HG03025 (cell line): ENCODE measurements around the gene CELF4.
"Not testable (repeated sequence)": the region's sequence is repeated elsewhere in the genome, so short reads cannot be mapped to it uniquely, and the experiment has no call there.

Experiments
- ATAC-seq: cut with Tn5 transposase; IDR thresholded peaks from one replicate; pipeline ENCODE4 v1.9.1; 2021; ENCODE audit warnings: mild to moderate bottlenecking, moderate library complexity; ENCODE audit not compliant: unreplicated experiment, low FRiP score

Gene CELF4

DNA sequence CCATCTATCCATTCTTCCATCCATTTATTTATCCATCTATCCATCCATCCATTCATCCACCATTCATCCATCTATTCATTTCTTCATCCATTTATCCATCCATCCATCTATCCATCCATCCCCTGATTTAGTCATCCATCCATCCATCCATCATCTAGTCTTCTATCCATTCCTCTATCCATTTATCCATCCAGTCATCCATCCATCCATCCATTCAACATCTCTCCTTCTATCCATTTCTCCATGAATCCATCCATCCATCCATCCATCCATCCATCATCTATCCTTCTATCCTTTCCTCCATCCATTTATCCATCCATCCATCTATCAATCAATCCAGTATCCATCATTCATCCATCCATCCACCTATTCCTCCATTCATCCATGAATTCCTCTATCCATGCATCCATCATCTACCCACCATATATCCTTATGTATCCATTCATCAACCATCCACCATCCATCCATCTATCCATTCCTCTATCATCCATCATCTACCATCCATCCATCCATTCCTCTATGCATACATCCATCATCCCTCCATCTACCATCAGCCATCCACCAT is 185.0 kb downstream of the CELF4 start:
- ATAC-seq: no peak

DNA sequence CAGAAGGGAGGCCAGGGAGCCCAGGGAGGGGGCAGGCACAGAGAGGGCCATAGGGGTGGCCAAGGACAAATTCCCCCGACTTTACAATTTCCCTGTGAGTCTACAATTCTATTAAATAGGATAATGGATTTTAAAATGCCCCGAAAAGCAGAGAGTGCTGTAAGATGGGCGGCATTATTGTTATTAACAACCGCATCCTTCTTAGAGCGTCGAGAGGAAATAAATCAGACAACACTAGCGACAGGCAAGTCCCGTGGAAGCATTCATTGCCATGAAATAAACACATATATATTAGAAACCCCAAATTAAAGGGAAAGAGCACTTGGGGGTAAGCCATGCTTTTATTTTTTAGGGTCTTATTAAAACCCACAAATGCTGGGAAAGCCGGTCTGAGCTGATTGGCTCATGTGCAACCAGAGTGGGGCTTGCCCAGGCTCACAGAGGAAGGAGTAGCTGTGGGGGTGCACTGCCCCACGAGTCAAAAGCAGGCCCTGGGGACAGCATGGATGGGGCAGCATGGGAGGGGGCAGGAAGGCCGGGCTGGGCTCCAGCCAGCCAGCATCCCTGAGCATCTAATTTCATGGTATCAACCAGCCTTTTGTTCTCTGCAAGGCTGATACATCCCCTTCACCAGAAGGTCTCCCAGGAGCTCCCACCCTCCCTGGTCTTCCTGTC is 187.1 kb downstream of the CELF4 start:
- no peak for ATAC-seq

DNA sequence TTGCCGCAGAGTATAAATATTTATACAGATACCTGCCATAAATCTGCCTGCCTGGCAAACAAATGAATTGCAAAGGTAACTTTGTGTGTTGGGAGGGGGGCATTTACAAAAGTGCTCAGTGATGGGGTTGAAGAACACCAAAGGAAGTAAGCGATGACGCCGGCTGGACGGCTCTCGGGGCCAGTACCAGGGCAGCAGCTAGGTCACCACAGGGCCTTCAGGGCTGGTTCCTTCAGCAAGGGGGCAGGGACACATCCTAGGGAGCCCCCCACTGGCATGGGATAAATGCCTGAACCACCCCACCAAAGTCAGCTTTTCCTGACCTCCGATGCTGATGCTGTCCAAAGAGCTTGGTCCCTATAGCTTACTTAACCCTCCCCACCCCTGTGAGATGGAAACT is 190.4 kb downstream of the CELF4 start:
- ATAC-seq: no peak

DNA sequence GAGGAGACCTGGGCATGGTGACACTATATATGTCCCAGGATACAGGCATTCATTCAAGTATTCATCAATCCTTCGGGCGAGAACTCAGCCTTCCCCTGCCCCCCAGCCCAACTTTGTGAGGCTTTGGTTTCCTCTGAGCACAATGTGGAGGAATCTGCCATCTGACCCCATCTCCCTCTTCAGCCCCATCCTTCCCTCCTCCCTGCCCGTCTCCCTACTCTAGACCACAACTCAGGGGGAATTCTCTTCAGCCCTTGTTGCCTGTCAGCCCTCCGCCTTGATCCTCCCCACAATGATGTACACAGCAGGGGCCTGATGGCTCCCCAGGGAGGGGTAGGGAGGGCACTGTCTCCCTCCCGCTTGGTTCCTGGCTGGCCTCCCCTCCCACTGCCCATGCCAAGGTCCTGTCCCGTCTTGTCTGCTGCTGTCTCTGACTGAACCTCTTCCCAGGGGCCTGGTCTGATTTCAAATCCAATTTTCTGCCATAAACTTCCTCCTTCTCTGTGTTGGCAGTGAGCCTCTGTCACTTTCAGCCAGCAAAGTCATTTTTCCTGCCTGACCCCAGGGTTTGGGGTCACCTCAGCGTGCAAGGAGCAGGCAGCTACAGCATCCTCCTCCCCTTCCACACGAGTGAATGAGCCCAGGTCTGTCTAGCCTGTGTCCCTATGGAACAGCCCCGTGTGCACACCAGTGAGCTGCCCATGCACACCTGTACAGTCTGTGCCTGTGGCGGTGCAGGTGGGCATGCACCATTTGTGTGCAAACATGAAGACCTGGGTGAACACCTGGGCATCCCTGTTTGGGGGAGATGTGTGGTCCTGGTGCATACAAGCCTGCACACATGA is 197.3 kb downstream of the CELF4 start:
- ATAC-seq: no peak

DNA sequence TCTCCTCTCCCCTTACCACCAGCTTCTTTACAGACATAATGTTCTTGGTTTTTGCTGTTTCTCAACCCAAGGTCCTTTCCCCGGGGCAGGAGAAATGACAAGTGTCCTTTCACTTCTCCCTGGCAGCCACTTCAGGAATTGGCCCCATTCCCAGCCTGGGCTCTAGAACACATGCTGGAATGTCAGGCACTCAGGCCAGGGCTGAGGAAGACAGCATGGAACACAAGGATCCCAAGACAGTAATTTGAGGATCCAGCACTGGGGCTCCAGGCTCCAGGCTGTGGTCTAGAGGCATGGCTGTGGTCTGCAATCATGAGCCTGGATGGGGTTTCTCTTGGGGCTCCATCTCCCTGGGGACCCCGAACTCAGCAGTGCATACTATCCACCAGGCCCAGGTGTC is 201.4 kb downstream of the CELF4 start:
- no peak for ATAC-seq

DNA sequence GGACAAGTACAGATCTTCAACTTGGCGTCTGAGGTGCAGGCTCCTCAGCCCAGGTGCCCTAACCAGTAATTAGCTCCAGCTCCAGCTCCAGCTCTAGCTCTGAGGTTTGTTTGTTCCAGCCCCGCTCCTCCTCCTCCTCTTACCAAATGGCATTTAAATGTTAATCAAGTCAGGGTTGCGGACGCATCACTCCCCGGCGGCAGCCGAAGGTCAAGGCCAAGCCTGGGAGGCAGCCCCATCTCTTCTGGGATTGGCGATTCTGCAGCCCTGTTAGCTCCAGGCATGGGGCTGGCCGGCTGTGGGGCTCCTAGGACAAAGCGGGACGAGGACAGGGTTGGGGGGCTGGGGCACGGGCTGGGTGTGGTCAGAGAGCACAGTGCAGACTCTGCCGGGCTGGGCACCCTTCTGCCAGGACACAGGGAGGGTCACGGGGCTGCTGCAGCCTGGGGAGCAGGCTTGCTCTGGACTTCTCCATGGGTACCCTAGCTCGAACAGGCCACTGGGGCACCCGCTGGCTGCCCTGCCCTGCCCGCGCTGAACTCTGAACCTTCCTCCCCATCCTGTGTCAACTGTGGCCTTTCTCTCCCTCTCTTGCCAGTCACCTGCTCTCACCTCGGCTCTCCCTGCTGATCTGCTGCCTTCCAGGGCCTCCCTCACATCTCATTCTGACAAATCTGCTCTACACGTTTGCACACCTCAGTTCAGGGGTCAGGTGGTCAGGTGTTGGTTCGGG is 203.3 kb downstream of the CELF4 start:
- ATAC-seq: no peak

DNA sequence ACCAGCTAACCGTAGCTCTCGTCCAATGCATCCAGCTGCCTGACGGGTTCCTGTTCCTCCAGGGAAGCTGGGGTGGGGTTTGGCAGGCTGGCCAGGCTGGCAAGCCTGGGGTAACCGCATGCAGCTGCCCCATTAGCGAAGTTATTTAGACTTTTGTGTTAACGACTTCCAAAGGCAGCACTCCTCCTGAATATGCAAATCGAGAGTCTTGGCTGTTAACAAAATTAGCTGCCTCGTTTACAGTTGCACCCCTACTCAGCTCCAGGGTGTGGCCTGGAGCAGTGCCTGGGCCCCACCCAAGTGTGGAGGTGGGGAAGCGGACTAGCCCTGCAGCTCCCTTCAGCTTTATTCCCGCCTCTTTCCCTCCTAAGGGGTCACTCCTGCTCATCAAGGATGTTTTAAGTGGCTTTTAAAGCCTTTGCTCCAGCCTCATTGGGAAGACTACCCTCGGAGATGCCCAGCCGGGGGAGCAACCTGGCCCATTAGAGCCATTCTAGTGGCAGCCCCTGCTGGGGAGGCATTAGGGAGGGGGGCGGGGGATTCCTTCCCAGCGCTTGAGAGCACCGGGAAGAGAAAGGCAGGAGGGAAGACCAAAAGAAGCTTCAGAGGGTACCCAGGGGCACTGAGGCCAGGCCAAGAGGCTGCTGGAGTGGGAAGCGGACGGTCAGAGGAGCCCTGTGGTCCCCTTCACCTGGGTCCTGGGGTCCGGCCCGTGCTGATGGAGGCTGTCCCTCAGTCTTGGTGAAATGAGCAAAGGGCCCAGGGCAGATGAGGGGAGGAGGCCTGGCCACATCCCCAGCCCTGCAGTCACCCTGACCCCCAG is 204.1 kb downstream of the CELF4 start:
- no peak for ATAC-seq

DNA sequence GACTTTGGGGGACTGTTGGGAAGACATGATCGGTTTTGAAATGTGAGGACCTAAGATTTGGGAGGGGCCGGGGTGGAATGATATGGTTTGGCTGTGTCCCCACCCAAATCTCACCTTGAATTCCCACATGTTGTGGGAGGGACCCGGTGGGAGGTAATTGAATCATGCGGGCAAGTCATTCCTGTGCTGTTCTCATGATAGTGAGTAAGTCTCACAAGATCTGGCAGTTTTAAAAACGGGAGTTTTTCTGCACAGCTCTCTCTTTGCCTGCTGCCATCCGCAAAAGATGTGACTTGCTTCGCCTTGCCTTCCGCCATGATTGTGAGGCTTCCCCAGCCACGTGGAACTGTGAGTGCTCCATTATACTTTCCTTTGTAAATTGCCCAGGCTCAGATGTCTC is 207.5 kb downstream of the CELF4 start:
- not testable (repeated sequence) for ATAC-seq

DNA sequence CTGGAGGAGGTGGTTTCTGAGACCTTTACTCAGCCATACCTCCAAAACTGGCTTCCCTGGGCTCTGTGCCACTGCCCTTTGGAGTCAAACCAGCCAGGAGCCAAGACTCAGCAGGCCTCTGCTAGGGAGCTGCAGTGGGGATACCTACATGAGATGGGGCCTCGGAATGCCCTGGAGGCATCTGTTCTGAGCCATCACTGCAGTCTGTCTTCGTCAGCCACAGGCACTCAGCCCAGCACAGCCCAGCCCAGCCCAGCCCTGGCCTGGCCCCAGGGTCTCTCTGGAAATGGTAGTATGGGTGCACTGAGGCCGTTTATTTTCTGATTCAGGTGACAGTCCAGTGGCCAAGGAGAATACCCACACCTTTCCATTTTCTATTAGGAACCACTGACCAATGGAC is 209.8 kb downstream of the CELF4 start:
- ATAC-seq: no peak

DNA sequence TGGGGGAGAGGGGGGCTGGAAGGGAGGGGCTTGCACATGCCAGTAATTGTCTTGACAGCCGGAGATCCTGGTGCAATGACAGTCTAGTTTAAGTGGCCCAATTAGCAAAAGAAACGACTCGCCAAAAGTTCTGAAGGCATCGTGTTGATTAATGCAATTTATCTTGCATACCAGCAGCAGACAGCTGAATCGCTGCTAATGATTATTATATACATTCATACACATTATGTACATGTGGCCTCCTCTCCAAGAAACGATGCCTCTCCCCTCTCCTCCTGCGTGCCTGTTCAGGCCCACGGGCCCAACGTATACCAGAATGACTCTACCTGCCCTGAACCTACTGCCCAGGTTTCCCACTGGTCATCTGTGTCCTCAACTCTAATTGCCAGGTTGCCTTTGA is 214.5 kb downstream of the CELF4 start:
- ATAC-seq: no peak

DNA sequence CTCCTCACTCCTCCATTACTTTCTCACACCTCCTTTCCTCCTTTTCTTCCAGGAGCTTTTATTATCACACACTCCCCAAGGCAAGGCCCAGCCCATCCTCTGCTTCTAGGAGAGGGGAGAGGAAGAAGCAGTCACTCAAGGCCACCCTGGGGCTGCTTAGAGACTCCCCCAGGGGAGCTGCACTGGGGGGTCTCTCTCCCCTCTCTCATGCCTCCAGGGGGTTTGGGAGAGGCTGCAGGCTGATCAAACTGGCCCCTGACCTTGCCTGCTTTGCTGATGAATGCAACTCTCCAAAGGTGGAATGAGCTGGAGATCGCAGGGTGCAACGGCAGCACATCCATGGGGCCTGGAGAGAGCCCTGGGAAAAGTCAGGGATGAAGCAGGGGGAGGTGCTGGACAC is 216.9 kb downstream of the CELF4 start:
- ATAC-seq: no peak

DNA sequence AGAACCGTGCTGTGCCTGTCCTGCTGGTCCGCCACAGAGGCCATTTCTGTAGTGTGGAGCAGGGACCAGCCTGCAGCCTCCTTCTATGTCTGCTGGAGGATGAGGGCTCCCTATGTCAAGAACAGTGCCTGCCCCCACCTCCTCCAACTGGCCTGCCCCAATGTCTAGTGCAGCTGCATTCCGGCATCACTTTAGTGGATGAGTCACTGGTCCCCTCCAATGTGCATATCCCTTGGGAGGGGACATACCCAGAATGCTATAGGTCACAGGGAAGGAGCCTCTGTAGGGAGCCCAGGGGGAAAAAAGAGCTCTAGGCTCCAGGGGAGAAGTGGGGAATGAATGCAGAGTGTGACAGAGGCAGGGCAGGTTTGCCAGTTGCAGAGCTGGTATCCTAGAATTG is 219.6 kb downstream of the CELF4 start:
- no peak for ATAC-seq

DNA sequence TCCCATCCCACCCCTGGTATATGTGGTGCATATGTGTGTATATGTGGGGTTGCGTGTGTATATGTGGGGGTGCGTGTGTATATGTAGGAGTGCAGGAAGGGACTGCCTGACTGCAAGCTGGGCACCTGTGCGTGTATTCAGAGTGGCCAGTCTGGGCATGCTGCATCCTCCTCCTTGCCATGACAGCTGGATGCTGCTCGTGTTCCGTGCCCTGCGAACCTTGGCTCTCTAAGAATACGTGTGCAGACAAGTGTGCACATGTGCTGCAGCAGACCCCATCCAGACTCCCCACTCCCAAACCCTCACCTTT is 222.1 kb downstream of the CELF4 start:
- no peak for ATAC-seq

DNA sequence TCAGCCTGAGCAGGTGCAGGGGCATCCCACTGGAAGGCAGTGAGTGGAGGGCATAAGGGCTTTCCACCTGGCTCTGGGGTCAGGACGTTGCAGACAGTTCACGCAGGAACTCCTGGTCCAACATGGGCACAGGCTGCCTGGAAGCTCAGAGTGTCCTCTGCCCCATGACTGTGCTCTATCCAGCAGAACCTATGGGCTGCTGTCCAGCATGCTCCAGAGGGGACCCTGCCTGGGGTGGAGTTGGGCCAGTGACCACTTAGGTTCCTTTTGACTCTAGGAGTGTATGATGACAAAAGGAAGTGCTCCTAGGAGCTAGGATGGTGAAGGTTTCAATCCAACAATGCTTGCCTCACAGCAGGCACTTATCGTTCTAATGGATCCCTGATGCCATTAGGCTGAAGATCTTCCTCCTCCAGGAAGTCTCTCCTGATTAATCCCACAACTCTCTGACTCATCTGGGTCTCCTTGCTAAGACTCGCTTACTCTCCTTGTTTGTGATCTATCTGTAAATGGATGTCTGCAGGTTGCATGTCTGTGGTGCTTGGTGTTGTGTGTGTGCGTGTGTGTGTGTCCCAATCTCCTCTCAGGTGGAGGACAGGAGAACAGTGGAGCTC is 224.0 kb downstream of the CELF4 start:
- ATAC-seq: no peak

DNA sequence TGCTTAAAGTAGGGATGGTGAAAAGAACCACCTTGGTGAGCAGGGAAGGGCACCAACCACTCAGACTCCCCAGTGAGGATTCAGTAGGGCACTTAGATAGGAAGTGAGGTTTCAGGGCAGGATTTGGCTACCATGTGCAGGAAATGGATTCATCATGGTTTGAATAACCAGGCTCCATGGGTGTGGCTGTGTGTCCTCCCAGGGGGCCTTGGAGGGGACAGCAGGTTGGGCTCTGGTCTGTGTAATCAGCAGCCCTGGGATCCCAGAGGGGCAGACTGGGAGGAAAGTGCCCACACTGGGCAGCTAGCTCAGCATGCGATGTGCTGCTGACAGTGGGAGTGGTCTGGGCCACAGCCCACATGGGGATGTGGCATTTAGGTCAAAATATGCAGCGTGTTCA is 224.6 kb downstream of the CELF4 start:
- no peak for ATAC-seq

DNA sequence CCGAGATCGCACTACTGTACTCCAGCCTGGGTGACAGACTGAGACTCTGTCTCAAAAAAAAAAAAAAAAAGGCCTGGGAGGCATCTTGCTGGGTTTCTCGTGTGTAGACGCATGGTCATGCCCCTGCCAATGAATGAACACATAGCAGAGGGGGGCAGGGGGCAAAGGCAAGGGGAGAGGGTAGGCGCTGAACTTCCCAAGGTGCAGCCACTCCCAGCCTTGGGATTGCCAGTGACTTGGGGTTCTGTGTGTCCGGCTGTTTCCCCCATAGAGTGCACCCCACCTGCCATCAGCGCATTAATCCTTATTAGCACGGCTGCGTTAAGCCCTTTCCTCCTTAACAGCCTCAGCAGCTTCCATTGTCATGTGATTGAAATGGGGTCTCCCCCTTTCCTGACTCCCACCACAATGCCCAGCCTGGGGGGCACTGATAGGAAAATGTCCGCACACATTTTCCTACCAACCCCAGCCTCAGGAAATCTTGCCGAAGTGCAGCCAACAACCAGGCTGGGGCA is 225.8 kb downstream of the CELF4 start:
- ATAC-seq: no peak

DNA sequence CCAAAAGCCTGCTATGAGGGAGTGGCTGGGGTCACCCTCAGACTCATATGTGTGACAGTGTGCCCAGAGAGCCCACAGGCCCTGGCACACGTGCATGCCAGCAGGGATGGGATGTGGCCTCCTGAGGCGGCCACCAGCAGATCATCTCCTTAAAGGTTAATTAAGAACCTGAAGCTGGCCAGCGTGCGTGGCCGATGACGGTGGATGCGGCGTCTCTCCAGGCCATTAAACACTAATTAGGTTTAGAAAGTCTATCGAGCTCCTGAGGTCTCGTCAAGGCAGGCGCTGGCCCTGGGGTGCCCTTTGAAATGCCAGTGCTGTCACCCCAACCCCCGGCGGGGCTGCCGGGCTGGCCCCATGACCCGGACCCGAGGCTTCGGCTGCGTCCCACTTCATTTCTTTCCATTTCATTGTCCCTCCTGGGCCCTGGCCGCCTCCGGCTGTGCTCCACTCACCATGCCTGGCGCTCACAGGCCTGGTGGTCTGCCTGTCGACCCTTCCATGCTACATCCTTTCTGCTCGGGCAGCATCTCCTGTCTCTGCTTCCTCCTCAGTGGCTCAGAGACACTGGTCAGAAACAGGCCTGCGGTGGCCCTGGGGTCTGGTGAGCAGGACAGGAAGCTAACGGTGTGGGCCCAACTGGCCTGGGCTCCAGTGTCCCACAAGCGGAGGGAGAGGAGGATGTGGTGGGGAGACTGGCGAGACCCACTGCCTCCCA is 228.9 kb downstream of the CELF4 start:
- no peak for ATAC-seq

DNA sequence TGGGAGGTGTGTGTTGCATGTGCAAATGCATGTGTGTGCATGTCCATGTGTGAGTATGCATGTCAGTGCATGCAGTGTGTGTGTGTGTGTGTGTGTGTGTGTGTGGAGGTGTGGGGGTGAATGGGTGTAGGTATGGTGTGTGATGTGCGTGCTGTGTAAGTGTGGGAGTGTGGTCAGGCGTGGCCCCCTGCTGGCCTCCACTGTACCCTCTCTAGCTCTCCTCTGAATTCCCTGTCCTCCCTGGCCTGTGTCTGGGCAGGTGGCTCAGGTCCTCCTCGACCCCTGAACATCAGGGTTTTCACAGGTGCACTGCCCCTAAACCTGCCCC is 230.2 kb downstream of the CELF4 start:
- no peak for ATAC-seq

DNA sequence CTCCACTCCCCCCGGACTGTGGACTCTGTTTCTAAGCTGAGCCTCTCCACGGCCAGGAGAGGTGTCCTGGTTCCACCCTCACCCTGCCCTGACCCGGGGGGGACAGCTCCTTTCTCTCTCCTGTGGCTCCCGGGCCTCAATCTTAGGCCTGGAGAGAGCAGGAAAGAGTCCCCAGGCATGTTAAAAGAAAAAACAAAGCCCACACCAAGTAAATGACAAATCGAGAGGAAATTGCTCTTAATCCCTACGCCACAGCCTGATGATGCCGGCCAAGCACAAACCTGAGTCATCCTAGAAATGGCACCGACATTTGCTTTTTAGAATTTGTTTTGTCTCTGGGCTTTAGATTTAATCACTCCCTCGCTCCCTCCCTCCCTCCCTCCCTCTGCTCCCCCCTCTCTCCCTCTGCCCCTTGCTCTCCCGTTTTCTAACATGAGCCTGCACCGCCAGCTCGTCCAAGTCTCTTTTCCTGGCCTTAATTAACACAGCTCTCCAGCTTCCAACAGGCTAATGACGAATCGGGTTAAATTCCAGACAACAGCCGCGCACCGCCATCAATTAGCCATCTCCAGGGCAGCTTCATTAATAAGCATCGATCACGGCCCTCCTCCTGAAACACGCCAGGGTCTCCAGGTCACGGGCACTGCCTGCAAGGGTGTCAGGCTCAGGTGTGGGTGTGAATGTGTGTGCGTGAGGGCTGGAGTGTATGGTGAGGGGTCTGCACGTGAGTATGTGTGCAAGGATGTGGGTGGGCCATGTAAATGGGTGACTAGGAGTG is 230.8 kb downstream of the CELF4 start:
- ATAC-seq: no peak
